Ovary (tissue), 3 donors: ENCODE measurements around the gene ITFG1.

ENCODE experiments used
- CTCF ChIP-seq, 3 donors: fragments of 450-650 bp in 2 of 3; fragments of 200-600 bp in 1 of 3; IDR thresholded peaks; one replicate each; pipeline versions ENCODE4 v1.5.1 to v1.8.0; 2016 to 2022; ENCODE audit warnings: antibody characterized with exemption in 3 of 3, mild to moderate bottlenecking in 1 of 3
- EP300 ChIP-seq: sonication (generic); formaldehyde crosslinking; IDR thresholded peaks from one replicate; pipeline ENCODE4 v1.6.1; 2017; ENCODE audit warnings: antibody characterized with exemption
- POLR2A ChIP-seq: fragments of 450-650 bp; IDR thresholded peaks from one replicate; pipeline ENCODE4 v1.6.1; 2017; ENCODE audit warnings: antibody characterized with exemption, mild to moderate bottlenecking, moderate library complexity
- donor health status: DM: no; HTN: no; CAD: no.

GRCh38 chr16:47132308-47132707, 328.6 kb downstream of the ITFG1 start:
- TF ChIP-seq CTCF (IDR thresholded peaks at IDR 0.05) (no peak), POLR2A (no peak), EP300 (no peak)
